Transverse colon (tissue), 4 donors: ENCODE data around the gene YWHAB. TPM values are rescaled to one million over a fixed set of nuclear protein-coding genes. Genes with fewer than 3 reads are reported as not detected.

Experiments
- DNase-seq: peaks from one replicate; pipeline ENCODE4 v3.0.0-alpha.2; 2019
- H3K27ac ChIP-seq, 4 donors: fragments of 200-600 bp; sonication (generic); 2 replicates each; pipeline ENCODE4 v1.5.1; 2016 to 2018; ENCODE audit warnings: inconsistent platforms in 4 of 4
- H3K27me3 ChIP-seq: fragments of 200-600 bp; sonication (generic); 2 replicates; pipeline ENCODE4 v1.5.1; 2017; ENCODE audit warnings: inconsistent platforms
- H3K36me3 ChIP-seq, 4 donors: fragments of 200-600 bp; sonication (generic); 2 replicates each; pipeline ENCODE4 v1.5.1; 2017 to 2019; ENCODE audit warnings: inconsistent platforms in 4 of 4
- H3K4me1 ChIP-seq, 4 donors: fragments of 200-600 bp; sonication (generic); 2 replicates each; pipeline ENCODE4 v1.5.1; 2017 to 2020; ENCODE audit warnings: inconsistent platforms in 4 of 4
- H3K4me3 ChIP-seq, 4 donors: fragments of 200-600 bp; sonication (generic); 1 replicate in 1 of 4; 2 replicates in 3 of 4; pipeline versions ENCODE4 v1.5.1 to v1.6.1; 2017 to 2019; ENCODE audit warnings: inconsistent platforms in 4 of 4
- H3K9me3 ChIP-seq, 2 donors: fragments of 200-600 bp; sonication (generic); 2 replicates each; pipeline ENCODE4 v1.5.1; 2017 to 2019; ENCODE audit warnings: inconsistent platforms in 2 of 2
- CTCF ChIP-seq, 5 experiments: fragments of 200-600 bp in 3 of 5; fragments of 450-650 bp in 2 of 5; sonication (generic) in 3 of 5; IDR thresholded peaks; 1 replicate in 2 of 5; 2 replicates in 3 of 5; pipeline ENCODE4 v1.5.1; 2016 to 2017; ENCODE audit warnings: antibody characterized with exemption in 5 of 5, inconsistent platforms in 3 of 5, mild to moderate bottlenecking in 2 of 5, moderate library complexity in 1 of 5
- EP300 ChIP-seq: sonication (generic); formaldehyde crosslinking; IDR thresholded peaks from one replicate; pipeline ENCODE4 v1.6.1; 2017; ENCODE audit warnings: antibody characterized with exemption, low read depth
- POLR2A ChIP-seq: fragments of 450-650 bp; IDR thresholded peaks from one replicate; pipeline ENCODE4 v1.6.1; 2016; ENCODE audit warnings: antibody characterized with exemption, mild to moderate bottlenecking, moderate library complexity
- POLR2AphosphoS5 ChIP-seq, 3 donors: sonication (generic); formaldehyde crosslinking; IDR thresholded peaks; one replicate each; pipeline ENCODE4 v1.6.1; 2016; ENCODE audit warnings: antibody characterized with exemption in 3 of 3
- WGBS, 2 donors: methylation state at CpG; one replicate each; pipeline ENCODE4 v1.1.5; 2018; ENCODE audit warnings: low coverage in 1 of 2; 5-methylcytosine and 5-hydroxymethylcytosine counted together
- in situ Hi-C, 4 donors: fragments of 200-750 bp; cut with MboI; loops; one replicate each; pipeline versions ENCODE4 v1.15.0 to v1.15.1; 2017; ENCODE audit warnings: low sequenced_read_pairs in 3 of 4, low pct_ligation_motif_present in 1 of 4, low pct_unique_long_range_greater_than_20kb in 1 of 4
- intact Hi-C: fragments of 100-400 bp; cut with DNase I; formaldehyde crosslinking; loops from one replicate; pipeline ENCODE4 v1.15.1; 2023; ENCODE audit warnings: low total_unique reads
- total RNA-seq, 4 donors: library from RNA; depleted of rRNA; stranded (reverse); fragments of >200 nt; gene quantifications; one replicate each; pipeline ENCODE4 v1.1.0, GENCODE V29; 2016

The YWHAB gene
- total RNA-seq, 4 donors from 2014 or later = 73.2 to 170 (median 117) TPM

GRCh38 chr20:44943828-44944227 is 58.3 kb downstream of the YWHAB start:
- intact Hi-C loops (no loop called here), in situ Hi-C loops (no loop called here)
- TF ChIP-seq EP300 (no peak), POLR2AphosphoS5 (IDR thresholded peaks at IDR 0.05) (no peak), POLR2A (no peak), CTCF (IDR thresholded peaks at IDR 0.05) (no peak)
- no peaks in the 10 kb centered on the region for H3K27me3 ChIP-seq
- H3K27ac ChIP-seq = no peak overlapping the region
- H3K9me3 ChIP-seq = no peaks in the 10 kb centered on the region
- no peak for DNase-seq
- peaks cover 0 to 27% (median 10%) of the 10 kb centered on the region in 4 donors for H3K36me3 ChIP-seq
- no peak overlapping the region for H3K4me3 ChIP-seq
- no peaks in the 10 kb centered on the region for H3K4me1 ChIP-seq
- 87 to 91% methylated on average over 4 of the region's 4 CpGs for WGBS, 2 donors

- no peaks in the 10 kb centered on the region for H3K27me3 ChIP-seq
- in situ Hi-C loops = no loop called here
- no peaks in the 10 kb centered on the region for H3K4me1 ChIP-seq
- H3K36me3 ChIP-seq = peaks cover 0 to 36% (median 13%) of the 10 kb centered on the region in 4 donors
- no peak overlapping the region for H3K4me3 ChIP-seq
- no peaks in the 10 kb centered on the region for H3K9me3 ChIP-seq
- no peak for DNase-seq
- no peak for TF ChIP-seq POLR2AphosphoS5 (IDR thresholded peaks at IDR 0.05)
- TF ChIP-seq POLR2A = no peak
- no peak for TF ChIP-seq CTCF (IDR thresholded peaks at IDR 0.05)
- no peak for TF ChIP-seq EP300
- intact Hi-C loops = no loop called here
- WGBS, 2 donors = 91 to 92% methylated on average over 1 to 6 of the region's 6 CpGs
- H3K27ac ChIP-seq = no peak overlapping the region
Observed at GRCh38 chr20:44945261-44945660, 59.8 kb downstream of the YWHAB start.

- H3K4me3 ChIP-seq = no peak overlapping the region
- TF ChIP-seq EP300 (no peak), CTCF (IDR thresholded peaks at IDR 0.05) (no peak), POLR2A (no peak), POLR2AphosphoS5 (IDR thresholded peaks at IDR 0.05) (no peak)
- no peak overlapping the region for H3K27ac ChIP-seq
- H3K36me3 ChIP-seq = peaks cover 0 to 44% (median 18%) of the 10 kb centered on the region in 4 donors
- H3K4me1 ChIP-seq = no peaks in the 10 kb centered on the region
- H3K27me3 ChIP-seq = no peaks in the 10 kb centered on the region
- no peaks in the 10 kb centered on the region for H3K9me3 ChIP-seq
- intact Hi-C loops = no loop called here
- in situ Hi-C loops = no loop called here
- 80 to 83% methylated on average over 2 of the region's 2 CpGs for WGBS, 2 donors
- DNase-seq = no peak
Observed at GRCh38 chr20:44946271-44946852, 60.9 kb downstream of the YWHAB start.

DNA sequence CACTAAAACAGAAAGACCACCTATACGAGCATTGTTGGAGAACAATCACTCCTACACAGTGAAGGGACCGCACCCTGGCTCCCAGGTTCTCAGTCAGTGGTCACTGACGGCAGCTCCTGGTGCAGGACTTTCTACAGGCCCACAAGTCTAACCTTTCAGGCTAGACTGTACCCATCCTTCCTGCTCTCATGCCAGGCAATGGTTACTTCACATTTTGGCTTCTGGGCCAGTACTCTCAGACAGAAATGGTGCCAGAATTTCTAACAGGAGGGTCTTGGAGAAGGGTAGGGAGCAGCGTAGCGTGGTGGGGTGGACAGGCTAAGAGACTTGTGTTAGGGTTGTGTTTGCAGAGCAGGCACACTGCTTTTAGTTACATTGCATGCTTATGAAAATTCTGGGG is 62.6 kb downstream of the YWHAB start:
- in situ Hi-C loops (no loop called here), intact Hi-C loops (no loop called here)
- H3K4me1 ChIP-seq = no peaks in the 10 kb centered on the region
- no peaks in the 10 kb centered on the region for H3K27me3 ChIP-seq
- H3K9me3 ChIP-seq = no peaks in the 10 kb centered on the region
- TF ChIP-seq POLR2AphosphoS5 (IDR thresholded peaks at IDR 0.05) (no peak), POLR2A (no peak), EP300 (no peak), CTCF (IDR thresholded peaks at IDR 0.05) (no peak)
- peaks cover 0 to 48% (median 18%) of the 10 kb centered on the region in 4 donors for H3K36me3 ChIP-seq
- H3K27ac ChIP-seq = no peak overlapping the region
- 93% methylated on average over 5 of the region's 5 CpGs; no CpG with 5 or more reads in 1 of the 2 donors for WGBS, 2 donors
- H3K4me3 ChIP-seq = no peak overlapping the region
- DNase-seq = no peak
